ENCODE measurements around the gene DPH5.
A peak's percentile ranks its signal among the peaks of the same experiment; 100 is the strongest.
"Not testable (repeated sequence)": the region's sequence is repeated elsewhere in the genome, so short reads cannot be mapped to it uniquely, and the experiment has no call there.

Gene DPH5

GRCh38 chr1:100948721-100949405, 76.7 kb downstream of the DPH5 start:
- not testable (repeated sequence) for DNase-seq (ENCODE audit: low read depth, low spot score)
- H3K27ac ChIP-seq = peak overlapping the region; percentile 53

- peak overlapping the region; percentile 8 for H3K27ac ChIP-seq
- not testable (repeated sequence) for DNase-seq (ENCODE audit: low read depth, low spot score)
Measured at GRCh38 chr1:100947816-100948215, 77.8 kb downstream of the DPH5 start.

GRCh38 chr1:100946064-100946463, 79.5 kb downstream of the DPH5 start:
- DNase-seq (ENCODE audit: low read depth, low spot score) = not testable (repeated sequence)

GRCh38 chr1:100943533-100943932, 82.1 kb downstream of the DPH5 start:
- H3K27ac ChIP-seq = peak overlapping the region; percentile 2
- DNase-seq (ENCODE audit: low read depth, low spot score) = no peak

More at GRCh38 chr1:100946064-100946463, 79.5 kb downstream of the DPH5 start:
- H3K27ac ChIP-seq = not testable (repeated sequence)

- H3K27ac ChIP-seq = no peak overlapping the region
- no peak for DNase-seq (ENCODE audit: low read depth, low spot score)
Measured at GRCh38 chr1:100942304-100943046, 83.1 kb downstream of the DPH5 start.

GRCh38 chr1:100941580-100942216, 83.9 kb downstream of the DPH5 start:
- no peak for DNase-seq (ENCODE audit: low read depth, low spot score)
- H3K27ac ChIP-seq = no peak overlapping the region

- no peak for DNase-seq (ENCODE audit: low read depth, low spot score)
- no peak overlapping the region for H3K27ac ChIP-seq
Measured at GRCh38 chr1:100941098-100941527, 84.5 kb downstream of the DPH5 start.
